GM19455 (cell line): ENCODE data around the gene MPPED2.

Experiments used
- ATAC-seq: cut with Tn5 transposase; IDR thresholded peaks from one replicate; pipeline ENCODE4 v1.9.1; 2021; ENCODE audit not compliant: unreplicated experiment

MPPED2 gene, protein sequence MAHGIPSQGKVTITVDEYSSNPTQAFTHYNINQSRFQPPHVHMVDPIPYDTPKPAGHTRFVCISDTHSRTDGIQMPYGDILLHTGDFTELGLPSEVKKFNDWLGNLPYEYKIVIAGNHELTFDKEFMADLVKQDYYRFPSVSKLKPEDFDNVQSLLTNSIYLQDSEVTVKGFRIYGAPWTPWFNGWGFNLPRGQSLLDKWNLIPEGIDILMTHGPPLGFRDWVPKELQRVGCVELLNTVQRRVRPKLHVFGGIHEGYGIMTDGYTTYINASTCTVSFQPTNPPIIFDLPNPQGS

GRCh38 chr11:30586251-30587144, at the start of gene MPPED2:
TSS of gene MPPED2 (minus strand) at chr11:30586353. CDS start at chr11:30580373, 5,980 bp downstream.
- peak; percentile 92 for ATAC-seq

- ATAC-seq, result no peak
Observed at GRCh38 chr11:30635401-30635989, 49.3 kb upstream of the MPPED2 start.

DNA sequence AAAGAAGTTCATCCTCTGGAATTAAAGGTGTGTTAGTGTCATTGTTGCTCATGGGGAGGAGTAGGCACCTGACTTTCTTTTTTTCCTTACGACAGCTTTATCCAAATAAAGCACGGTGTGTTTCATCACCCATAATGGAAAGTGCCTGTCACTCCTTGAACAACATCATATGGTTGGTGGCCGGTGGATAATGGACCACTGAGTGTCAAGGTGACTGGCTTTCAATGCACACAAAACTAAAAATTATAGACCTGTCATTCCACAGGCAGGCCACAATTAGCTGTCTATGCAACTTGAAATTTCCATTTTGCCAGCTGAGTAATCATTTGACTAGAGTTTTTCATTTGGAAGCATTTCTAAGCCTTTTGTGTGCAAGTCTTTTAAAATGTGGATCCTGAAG, 45.0 kb upstream of the MPPED2 start:
- no peak for ATAC-seq

GRCh38 chr11:30619767-30620166, 33.6 kb upstream of the MPPED2 start:
- ATAC-seq, result no peak

DNA sequence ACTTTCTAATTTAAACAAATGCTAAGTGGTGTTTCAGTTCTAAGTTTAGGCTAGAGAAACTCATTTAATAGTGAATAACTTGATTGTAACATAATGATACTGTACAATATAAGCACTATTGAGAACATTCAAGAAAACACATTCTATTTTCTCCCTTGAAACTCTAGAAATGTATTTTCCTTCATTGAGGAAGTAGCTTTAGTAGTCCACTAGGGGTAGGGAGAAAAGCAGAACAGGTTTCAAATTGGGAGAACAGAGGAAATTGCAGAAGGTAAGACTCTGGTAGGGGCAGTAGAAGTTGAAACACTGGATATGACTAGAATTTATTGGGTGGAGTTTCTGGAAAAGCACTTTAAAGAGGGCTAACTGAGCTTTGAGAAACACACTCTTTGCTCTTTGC, 31.6 kb upstream of the MPPED2 start:
- ATAC-seq, result no peak

- no peak for ATAC-seq
Observed at GRCh38 chr11:30610628-30611027, 24.5 kb upstream of the MPPED2 start.

- ATAC-seq, result no peak
Observed at GRCh38 chr11:30608534-30608933, 22.4 kb upstream of the MPPED2 start.

DNA sequence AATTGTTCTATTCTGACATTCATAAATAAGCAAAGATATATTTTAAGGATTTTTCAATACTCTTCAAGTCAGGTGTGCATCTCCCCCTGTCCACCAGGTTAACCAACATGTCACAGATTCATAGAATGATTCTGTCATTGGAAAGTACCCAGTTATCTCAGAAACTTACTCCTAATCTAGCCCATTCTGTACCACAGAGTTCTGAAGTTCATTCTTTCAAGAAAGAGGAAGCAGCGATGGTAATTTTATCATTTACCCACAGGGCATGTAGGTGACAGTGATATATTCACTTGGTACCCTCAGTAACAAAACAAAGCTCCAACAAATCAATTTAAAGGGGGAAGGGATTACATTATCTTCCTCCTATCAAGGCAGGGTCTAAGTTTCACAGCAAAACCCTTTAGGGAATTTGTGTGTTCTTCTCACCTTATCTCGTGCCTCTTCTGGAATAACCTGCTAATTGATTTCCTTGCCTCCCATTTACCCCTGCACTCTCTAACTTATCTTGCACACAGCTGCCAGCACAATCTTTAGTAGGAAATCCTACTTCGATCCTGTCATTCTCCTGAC, 19.0 kb upstream of the MPPED2 start:
- no peak for ATAC-seq

GRCh38 chr11:30603357-30603756, 17.2 kb upstream of the MPPED2 start:
- ATAC-seq, result no peak

DNA sequence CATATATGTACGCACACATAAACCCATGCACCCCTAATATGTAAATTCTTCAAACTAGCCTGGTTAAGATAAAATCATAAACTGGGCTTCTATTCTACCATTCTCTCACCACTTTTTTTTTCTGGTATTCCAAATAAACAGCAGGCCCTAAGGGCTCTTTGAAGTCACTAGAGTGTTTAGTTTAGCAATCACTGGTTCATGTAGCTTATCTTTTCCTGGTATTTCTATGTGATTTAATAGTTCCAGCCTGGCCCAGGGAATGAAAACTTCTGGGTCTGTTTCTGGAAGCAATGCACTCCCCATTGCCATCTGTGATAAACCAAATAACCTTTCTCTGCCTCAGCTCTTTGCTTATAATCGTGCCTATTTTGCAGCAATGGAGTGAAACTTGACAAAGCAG, 10.7 kb upstream of the MPPED2 start:
- ATAC-seq, result no peak

- no peak for ATAC-seq
Observed at GRCh38 chr11:30595934-30596333, 9.8 kb upstream of the MPPED2 start.

DNA sequence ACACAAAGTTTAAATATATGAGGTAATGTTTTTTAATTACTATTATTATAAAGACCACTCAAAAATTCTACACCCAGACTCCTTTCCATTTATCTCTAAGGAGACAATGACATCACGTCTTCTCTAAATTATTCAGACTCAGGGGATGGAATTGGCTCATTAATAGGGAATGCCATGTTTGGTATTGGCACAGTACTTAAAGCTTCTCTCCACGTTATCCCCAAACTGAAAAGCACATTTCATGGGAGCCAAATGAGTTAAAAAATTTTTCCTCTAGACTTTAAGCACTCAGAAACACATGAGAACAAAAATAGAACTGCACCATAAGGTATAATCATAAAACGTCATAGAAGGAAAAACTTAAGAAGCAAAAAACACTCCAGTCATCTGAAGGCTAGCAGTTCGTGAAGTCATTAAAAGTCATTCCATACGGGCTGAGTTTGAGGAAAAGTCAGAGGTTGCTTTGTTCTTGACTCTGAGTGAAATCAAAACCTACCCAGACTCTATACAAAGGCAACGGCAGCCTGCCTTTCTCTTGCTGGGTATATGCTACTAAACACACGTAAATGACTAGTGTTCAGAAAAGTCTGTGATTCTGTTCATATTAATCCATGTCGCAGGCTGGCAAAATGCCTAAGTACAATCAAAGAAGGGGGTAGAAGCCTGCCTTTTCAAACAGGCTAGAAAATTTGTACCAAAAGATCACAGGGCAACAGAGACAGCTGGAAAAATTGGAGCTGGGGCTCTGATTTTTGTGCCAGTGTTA, 8.7 kb upstream of the MPPED2 start:
- ATAC-seq, result no peak

DNA sequence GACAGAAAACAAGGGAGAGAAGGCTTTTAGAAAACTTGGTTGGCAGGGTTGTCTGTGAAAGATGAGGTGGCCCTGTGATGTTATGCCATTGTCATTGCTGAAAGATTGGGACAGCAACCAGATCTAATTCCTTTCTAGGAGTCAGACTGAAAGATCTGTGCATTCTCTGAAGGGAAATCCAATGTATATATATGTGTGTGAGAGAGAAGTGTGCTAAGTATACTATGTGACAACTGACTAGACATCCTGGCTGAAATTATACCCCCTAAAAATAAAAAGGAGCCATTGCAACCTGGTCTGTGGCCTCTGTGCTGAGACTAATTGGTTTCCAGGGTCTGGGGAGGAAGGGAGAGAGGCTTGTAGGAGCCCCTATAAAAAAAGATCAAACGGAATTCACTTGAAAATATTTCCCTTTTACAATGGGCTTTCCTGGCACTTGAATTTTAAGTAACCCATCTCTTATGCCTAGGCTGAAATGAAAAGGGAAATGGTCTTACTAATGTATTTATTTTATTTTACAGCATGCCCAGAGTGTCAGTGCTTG, 1.2 kb upstream of the MPPED2 start:
- ATAC-seq, result no peak

DNA sequence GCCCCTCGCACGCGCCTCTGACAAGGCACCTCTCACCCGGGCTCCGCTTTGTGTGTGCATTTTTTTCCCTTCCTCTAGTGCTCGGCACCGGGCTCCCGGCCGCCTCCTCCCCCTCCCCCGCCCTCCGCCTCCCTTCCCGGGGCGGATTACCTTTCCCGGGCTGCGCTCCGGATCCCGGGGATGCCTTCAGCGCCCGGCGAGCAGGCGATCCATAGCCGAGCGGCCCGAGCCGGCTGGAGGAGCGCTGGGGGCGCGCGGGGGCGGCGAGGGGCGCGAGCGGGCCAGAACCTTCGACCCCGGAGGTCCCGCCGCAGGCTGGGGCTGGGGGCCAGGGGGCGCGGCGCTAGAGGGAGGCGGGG, 282 bp downstream of the MPPED2 start:
- peak; percentile 31 for ATAC-seq

- ATAC-seq, result no peak
Observed at GRCh38 chr11:30585125-30585891, 845 bp downstream of the MPPED2 start.

DNA sequence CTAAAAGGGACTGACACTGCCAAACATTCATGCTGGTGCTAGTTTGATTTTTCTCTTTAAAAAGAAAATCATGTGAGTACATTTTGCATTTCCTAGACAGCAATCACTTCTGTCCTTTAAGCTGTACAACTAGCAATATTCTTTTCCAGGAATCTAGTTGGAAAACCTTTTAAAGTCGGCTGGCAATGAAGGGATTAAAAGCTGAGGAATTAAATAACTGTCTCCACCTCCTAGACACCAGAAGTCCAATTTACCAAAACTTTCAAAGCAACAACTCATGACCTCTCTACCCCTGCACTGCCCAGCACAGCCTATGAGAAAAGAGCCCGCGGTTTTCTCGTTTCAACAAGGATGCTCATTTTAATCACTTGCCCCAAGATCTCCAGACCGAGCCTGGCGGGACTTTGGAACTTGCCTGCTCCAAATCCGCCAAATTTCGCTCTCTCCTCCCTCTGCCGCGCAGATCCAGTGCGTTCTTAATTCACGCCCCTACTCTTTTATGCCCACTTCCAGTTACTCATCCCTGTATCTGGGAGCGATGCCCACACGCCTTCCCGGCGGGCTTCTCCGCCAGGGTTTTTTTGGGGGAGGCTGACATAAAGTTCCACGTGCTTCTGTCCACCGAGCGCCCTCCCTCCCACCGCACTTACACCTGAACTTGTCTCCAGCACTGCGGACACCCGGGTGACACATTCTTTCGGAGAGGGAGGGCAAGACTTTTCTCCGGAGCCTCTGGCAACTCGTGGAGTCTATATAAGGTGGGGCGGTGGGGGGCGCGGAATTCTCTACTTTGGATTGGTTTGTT, 2.5 kb downstream of the MPPED2 start:
- ATAC-seq, result no peak

DNA sequence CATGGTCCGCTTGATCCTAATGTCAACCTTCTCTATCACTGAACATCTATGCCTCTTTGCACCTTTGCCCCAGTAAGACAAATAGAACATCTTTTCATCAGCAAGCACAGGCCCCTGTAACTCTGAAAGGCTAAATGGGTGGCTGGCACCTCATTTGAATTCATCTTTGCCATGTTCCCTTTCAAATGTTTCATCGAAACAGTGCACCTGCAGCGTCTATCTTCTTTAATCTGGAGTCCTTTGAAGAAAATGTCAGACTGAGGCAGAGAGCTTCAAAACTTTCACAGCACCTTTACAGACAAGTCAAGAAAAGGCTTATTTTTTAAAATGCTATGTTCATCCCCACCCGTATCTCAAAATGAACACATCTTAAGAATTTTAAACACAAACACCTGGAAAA, 3.4 kb downstream of the MPPED2 start:
- ATAC-seq, result no peak

DNA sequence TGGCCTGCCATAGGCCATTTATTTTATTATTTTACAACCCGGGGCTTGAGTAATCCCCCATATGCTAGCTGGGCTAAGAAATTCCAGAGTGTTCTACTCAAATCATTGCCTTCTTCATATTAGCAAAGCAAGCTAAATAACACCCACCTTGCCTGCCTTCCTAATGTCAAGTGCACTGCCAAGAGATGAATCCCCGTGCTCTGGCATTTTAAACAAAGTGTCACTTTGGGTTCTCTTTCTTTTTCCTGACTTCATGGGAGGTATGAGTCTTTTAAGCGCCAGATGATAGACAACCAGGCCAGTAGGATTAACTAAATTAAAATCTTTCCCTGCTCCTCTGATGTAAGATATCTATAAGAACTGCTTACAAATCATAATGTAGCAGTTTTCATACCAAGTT, 4.5 kb downstream of the MPPED2 start:
- ATAC-seq, result no peak

- no peak for ATAC-seq
Observed at GRCh38 chr11:30580573-30580972, 5.6 kb downstream of the MPPED2 start.
